ENCODE data around the gene VPS36. TPM values are rescaled to one million over a fixed set of nuclear protein-coding genes. Genes with fewer than 3 reads are reported as not detected.

Gene VPS36
- total and polyA plus RNA-seq, 10 of the 15 experiments (the other 5 are each of a cell fraction or from before 2014, with no cell fraction given) = 10.3 to 29.0 (median 23.9) TPM

GRCh38 chr13:52414051-52414450 lies 36.4 kb downstream of the VPS36 start (continued):
- TF ChIP-seq NFXL1 (IDR thresholded peaks at IDR 0.05; ENCODE audit: borderline replicate concordance) (no peak), JUNB (IDR thresholded peaks at IDR 0.05) (no peak), CUX1 (IDR thresholded peaks at IDR 0.05; ENCODE audit: insufficient replicate concordance, low read depth, low read length) (no peak), TBL1XR1 (IDR thresholded peaks at IDR 0.05; ENCODE audit: low read depth, low read length) (no peak), ATF2 (IDR thresholded peaks at IDR 0.05; ENCODE audit: low read length) (no peak)

GRCh38 chr13:52412128-52412527 lies 38.3 kb downstream of the VPS36 start:
- ATAC-seq (no peak), DNase-seq (ENCODE audit: low read depth, low spot score) (no peak), FAIRE-seq (no peak)
- peaks cover 2 to 6% of the 10 kb centered on the region in 2 experiments; a peak in 3 of 4 replicates for H3K36me3 ChIP-seq (ENCODE audit: control insufficient read depth in 2 of 2, insufficient read depth in 2 of 2, low read length in 1 of 2)
- no peaks in the 10 kb centered on the region for H3K4me1 ChIP-seq (ENCODE audit: control insufficient read depth, insufficient read depth, low read length)
- in situ Hi-C loops (cut with MboI) = no loop called here
- no peaks in the 10 kb centered on the region for H3K79me2 ChIP-seq (ENCODE audit: control insufficient read depth, insufficient read depth, low read length)
- no peak overlapping the region for H2AFZ ChIP-seq (ENCODE audit: control insufficient read depth, low read depth, low read length)
- WGBS (ENCODE audit: insufficient coverage, insufficient replicate concordance, low lambda C conversion rate, missing lambda C conversion rate) = 71% methylated on average over 1 of the region's 1 CpG
- H3K27ac ChIP-seq (ENCODE audit: control insufficient read depth, insufficient read depth) = no peak overlapping the region
- no TSS peak for BruUV-seq (replicated peaks)
- H3K4me3 ChIP-seq = no peak overlapping the region
- no peaks in the 10 kb centered on the region for H4K20me1 ChIP-seq (ENCODE audit: control insufficient read depth, insufficient read depth)
- ChIA-PET CTCF (interaction anchor here (1.1 kb wide), 1 partner anchor 39 kb away, joined by 4 read pairs; no protein-coding TSS in a partner anchor), SMC1A (ENCODE audit: uncharacterized antibody, unreplicated experiment) (interaction anchor here (1.4 kb wide), 1 partner anchor 10 kb away, joined by 3 read pairs; no protein-coding TSS in a partner anchor), RAD21 (ENCODE audit: unreplicated experiment) (no interaction called here), POLR2A (no interaction called here)
- H3K4me2 ChIP-seq (ENCODE audit: control insufficient read depth, insufficient read depth) = no peak overlapping the region
- H3K9ac ChIP-seq (ENCODE audit: control insufficient read depth, insufficient read depth, low read length) = no peak overlapping the region
- H3K27me3 ChIP-seq (replicated peaks in 1 of 2; ENCODE audit: control insufficient read depth in 2 of 2, insufficient read depth in 2 of 2, low read length in 1 of 2) = no peaks in the 10 kb centered on the region
- H3K9me3 ChIP-seq (replicated peaks; ENCODE audit: control insufficient read depth, insufficient read depth, low read length) = no peaks in the 10 kb centered on the region
- intact Hi-C loops (cut with micrococcal nuclease; ENCODE audit: unreplicated experiment) = no loop called here
- no peak for TF ChIP-seq RCOR1 (conservative IDR thresholded peaks at IDR 0.05; ENCODE audit: low read depth, low read length)
- TF ChIP-seq MAX (IDR thresholded peaks at IDR 0.05; ENCODE audit: low read depth, low read length) = no peak
- TF ChIP-seq CUX1 (IDR thresholded peaks at IDR 0.05; ENCODE audit: insufficient replicate concordance, low read depth, low read length) = no peak
- no peak for TF ChIP-seq IKZF1 (conservative IDR thresholded peaks at IDR 0.05)

All from GM12878 (cell line).